Keratinocyte (primary cell): ENCODE measurements around the gene MTFP1. TPM values are rescaled to one million over a fixed set of nuclear protein-coding genes. Genes with fewer than 3 reads are reported as not detected.

Experiments
- DNase-seq: peaks from one replicate; pipeline ENCODE4 v3.0.0-alpha.2; 2011; ENCODE audit warnings: low read depth, missing footprints, low spot score
- FAIRE-seq: peaks from 2 replicates; lab custom pipeline; 2011; peaks lifted over from hg19 to GRCh38; lab: Jason Lieb, UNC
- H2AFZ ChIP-seq: 2 replicates; pipeline ENCODE4 v1.6.0; 2012; ENCODE audit warnings: low read length, control low read depth, inconsistent platforms; ENCODE audit not compliant: control insufficient read depth
- H3K27ac ChIP-seq: 2 replicates; pipeline ENCODE4 v1.5.1; 2011; ENCODE audit warnings: low read length; ENCODE audit not compliant: control insufficient read depth, insufficient read depth
- H3K27me3 ChIP-seq: 3 replicates; pipeline ENCODE4 v1.6.0; 2011; ENCODE audit warnings: low read length; ENCODE audit not compliant: control insufficient read depth, insufficient read depth; ENCODE audit errors: extremely low read depth
- H3K36me3 ChIP-seq, 2 experiments: 2 replicates in 1 of 2; 3 replicates in 1 of 2; pipeline ENCODE4 v1.5.1; 2011; ENCODE audit warnings: low read length in 2 of 2, mild to moderate bottlenecking in 1 of 2; ENCODE audit not compliant: control insufficient read depth in 2 of 2, insufficient read depth in 2 of 2; ENCODE audit errors: extremely low read depth in 1 of 2
- H3K4me1 ChIP-seq: 3 replicates; pipeline ENCODE4 v1.5.1; 2011; ENCODE audit warnings: low read length; ENCODE audit not compliant: control insufficient read depth, insufficient read depth; ENCODE audit errors: extremely low read depth
- H3K4me2 ChIP-seq: 3 replicates; pipeline ENCODE4 v1.6.0; 2011; ENCODE audit warnings: low read depth, low read length; ENCODE audit not compliant: control insufficient read depth, insufficient read depth; ENCODE audit errors: extremely low read depth
- H3K4me3 ChIP-seq, 3 experiments: fragments of 200-600 bp in 1 of 3; sonication (generic) in 1 of 3; 2 replicates in 2 of 3; 3 replicates in 1 of 3; pipeline ENCODE4 v1.5.1; 2011 to 2016; ENCODE audit warnings: low read length in 3 of 3, mild to moderate bottlenecking in 3 of 3, control low read depth in 2 of 3, inconsistent platforms in 1 of 3, low read depth in 1 of 3, mixed read lengths in 1 of 3, mixed run types in 1 of 3, moderate library complexity in 1 of 3; ENCODE audit not compliant: control insufficient read depth in 2 of 3, insufficient read depth in 2 of 3; ENCODE audit errors: extremely low read depth in 1 of 3
- H3K79me2 ChIP-seq: 2 replicates; pipeline ENCODE4 v1.6.0; 2012; ENCODE audit warnings: low read length; ENCODE audit not compliant: control insufficient read depth, insufficient read depth
- H3K9ac ChIP-seq: 3 replicates; pipeline ENCODE4 v1.6.0; 2011; ENCODE audit warnings: low read length; ENCODE audit not compliant: control insufficient read depth, insufficient read depth; ENCODE audit errors: extremely low read depth
- H3K9me1 ChIP-seq: 3 replicates; pipeline ENCODE4 v1.6.0; 2011; ENCODE audit warnings: low read length; ENCODE audit not compliant: control insufficient read depth, insufficient read depth; ENCODE audit errors: extremely low read depth
- H3K9me3 ChIP-seq: 2 replicates; pipeline ENCODE4 v1.5.1; 2012; ENCODE audit warnings: low read depth, low read length; ENCODE audit not compliant: control insufficient read depth
- H4K20me1 ChIP-seq: 3 replicates; pipeline ENCODE4 v1.6.0; 2011; ENCODE audit warnings: low read length; ENCODE audit not compliant: control insufficient read depth, insufficient read depth; ENCODE audit errors: extremely low read depth
- EZH2 ChIP-seq: IDR thresholded peaks from one replicate; pipeline ENCODE4 v1.6.1; 2012; ENCODE audit warnings: inconsistent platforms, mild to moderate bottlenecking, low read length, moderate library complexity
- dilution Hi-C: fragments of 300-500 bp; cut with MboI; formaldehyde crosslinking; loops from one replicate; pipeline ENCODE4 v1.7.0; 2020; ENCODE audit warnings: low sequenced_read_pairs; ENCODE audit not compliant: extremely low pct_ligation_motif_present
- polyA plus RNA-seq, 5 experiments: library from polyadenylated mRNA; depleted of rRNA in 3 of 5; stranded (reverse) in 3 of 5; stranded (forward) in 1 of 5; unstranded in 1 of 5; fragments of >200 nt; gene quantifications; 1 replicate in 1 of 5; 2 replicates in 3 of 5; 3 replicates in 1 of 5; pipeline versions ENCODE4 v1.2.1 to v1.2.3, GENCODE V29; 2011 to 2012; ENCODE audit warnings: missing spikeins in 2 of 5, low read depth in 1 of 5, low replicate concordance in 1 of 5
- TF ChIP-seq, protein P1 (sequence below), 3 experiments: IDR thresholded peaks in 1 of 3; conservative IDR thresholded peaks in 1 of 3; optimal IDR thresholded peaks in 1 of 3; 2 replicates in 2 of 3; 3 replicates in 1 of 3; pipeline versions ENCODE3 to v1.5.1; 2011; ENCODE audit warnings: low read length in 3 of 3, mild to moderate bottlenecking in 3 of 3, moderate library complexity in 2 of 3, control low read depth in 1 of 3, inconsistent platforms in 1 of 3; ENCODE audit not compliant: insufficient read depth in 2 of 3; ENCODE audit errors: extremely low read depth in 1 of 3

The MTFP1 gene
- polyA plus RNA-seq, 1 donor (not counting 4 experiments of a cell fraction or from before 2014, with no cell fraction given) = 8.4 TPM

DNA sequence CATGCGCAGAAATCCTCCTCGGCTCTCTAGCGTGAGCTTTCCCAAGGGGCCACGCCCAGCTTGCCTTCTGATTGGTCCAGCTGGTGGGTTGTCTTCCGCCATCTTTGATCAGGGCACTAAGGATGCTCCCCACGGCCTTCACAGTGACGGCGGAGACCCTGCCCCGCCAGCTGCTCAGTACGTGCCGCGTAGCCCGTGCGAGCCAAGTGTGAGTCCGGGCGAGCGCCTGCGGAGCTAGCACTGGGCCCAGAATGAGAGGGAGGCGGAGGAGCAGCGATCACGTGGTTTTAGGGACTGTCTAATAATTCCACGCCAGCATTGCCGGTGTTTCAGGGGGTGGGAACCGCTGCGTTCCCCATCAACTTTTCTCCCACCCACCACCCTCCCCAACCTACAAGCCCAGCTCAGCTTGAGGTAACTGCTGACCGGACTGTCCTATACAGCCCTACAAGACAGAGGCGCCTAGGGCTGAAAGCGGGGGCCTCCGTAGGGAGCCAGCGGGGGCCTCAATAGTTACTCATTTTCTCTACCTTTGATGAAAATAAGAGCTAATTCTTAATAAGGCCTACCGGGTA lies 1.5 kb upstream of the MTFP1 start:
- Histone ChIP-seq H3K4me2 (peak overlapping the region; percentile 88), H3K9ac (peak overlapping the region; percentile 89), H3K27ac (peak overlapping the region; percentile 95), H3K27me3 (no peaks in the 10 kb centered on the region), H2AFZ (peak overlapping the region; percentile 11), H3K4me3 (peak overlapping the region; percentile 22 to 80 (median 60)), H3K4me1 (peaks cover 67% of the 10 kb centered on the region), H4K20me1 (no peaks in the 10 kb centered on the region), H3K9me3 (no peaks in the 10 kb centered on the region), H3K79me2 (no peaks in the 10 kb centered on the region), H3K36me3 (peaks cover 2 to 15% of the 10 kb centered on the region in 2 experiments), H3K9me1 (no peaks in the 10 kb centered on the region)
- TF ChIP-seq, protein P1, sequence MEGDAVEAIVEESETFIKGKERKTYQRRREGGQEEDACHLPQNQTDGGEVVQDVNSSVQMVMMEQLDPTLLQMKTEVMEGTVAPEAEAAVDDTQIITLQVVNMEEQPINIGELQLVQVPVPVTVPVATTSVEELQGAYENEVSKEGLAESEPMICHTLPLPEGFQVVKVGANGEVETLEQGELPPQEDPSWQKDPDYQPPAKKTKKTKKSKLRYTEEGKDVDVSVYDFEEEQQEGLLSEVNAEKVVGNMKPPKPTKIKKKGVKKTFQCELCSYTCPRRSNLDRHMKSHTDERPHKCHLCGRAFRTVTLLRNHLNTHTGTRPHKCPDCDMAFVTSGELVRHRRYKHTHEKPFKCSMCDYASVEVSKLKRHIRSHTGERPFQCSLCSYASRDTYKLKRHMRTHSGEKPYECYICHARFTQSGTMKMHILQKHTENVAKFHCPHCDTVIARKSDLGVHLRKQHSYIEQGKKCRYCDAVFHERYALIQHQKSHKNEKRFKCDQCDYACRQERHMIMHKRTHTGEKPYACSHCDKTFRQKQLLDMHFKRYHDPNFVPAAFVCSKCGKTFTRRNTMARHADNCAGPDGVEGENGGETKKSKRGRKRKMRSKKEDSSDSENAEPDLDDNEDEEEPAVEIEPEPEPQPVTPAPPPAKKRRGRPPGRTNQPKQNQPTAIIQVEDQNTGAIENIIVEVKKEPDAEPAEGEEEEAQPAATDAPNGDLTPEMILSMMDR (optimal IDR thresholded peaks at IDR 0.05 in 1 of 3, IDR thresholded peaks at IDR 0.05 in 1 of 3, conservative IDR thresholded peaks at IDR 0.05 in 1 of 3; ENCODE audit: extremely low read depth in 1 of 3, insufficient read depth in 2 of 3, low read length in 3 of 3) = no peak
- TF ChIP-seq EZH2 = no peak
- peak; percentile 94 for DNase-seq
- dilution Hi-C loops = no loop called here
- peak; percentile 61 for FAIRE-seq

DNA sequence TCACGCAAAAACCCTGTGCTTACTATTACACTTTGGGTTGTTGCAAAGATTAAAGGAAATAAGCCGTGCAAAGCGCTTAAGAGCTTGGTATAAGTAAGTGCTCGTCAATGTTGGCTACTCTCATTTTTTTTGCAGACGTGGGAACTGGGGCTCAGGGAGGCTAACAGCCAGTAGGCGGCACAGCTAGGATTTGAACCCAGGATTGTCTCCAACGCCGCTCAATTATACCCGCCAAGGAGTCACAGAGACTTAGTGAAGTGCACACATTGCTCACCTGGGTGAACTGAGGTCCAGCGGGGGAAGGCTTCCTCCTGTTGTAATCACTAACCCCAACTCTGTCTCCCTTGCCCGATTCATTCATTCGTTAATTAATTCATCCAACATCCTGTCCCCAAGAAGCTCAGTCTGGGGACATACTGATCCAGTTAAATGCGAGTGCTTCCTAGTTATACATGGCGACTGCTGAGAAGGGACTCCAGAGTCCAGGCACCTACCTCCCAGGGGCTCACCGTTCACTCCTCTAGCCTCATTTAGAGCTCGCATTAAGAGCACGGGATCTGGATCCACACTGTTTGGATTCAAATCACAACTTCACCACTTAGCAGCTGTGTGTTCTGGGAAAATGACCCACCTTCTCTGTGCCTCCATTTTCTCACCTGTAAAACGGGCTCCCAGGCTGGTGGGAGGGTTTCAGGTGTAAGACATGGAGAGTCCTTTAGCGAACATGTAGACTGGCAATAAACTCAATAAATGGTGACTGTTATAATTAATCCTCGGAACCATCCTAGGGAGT lies 838 bp upstream of the MTFP1 start:
- Histone ChIP-seq H3K4me1 (peaks cover 66% of the 10 kb centered on the region), H3K4me3 (peak overlapping the region in 2 of 3 experiments; percentile 66 to 80), H3K9ac (peak overlapping the region; percentile 89), H4K20me1 (no peaks in the 10 kb centered on the region), H3K9me1 (no peaks in the 10 kb centered on the region), H3K79me2 (no peaks in the 10 kb centered on the region), H3K27me3 (no peaks in the 10 kb centered on the region), H3K36me3 (peaks cover 2 to 15% of the 10 kb centered on the region in 2 experiments), H3K4me2 (peak overlapping the region; percentile 88), H2AFZ (peak overlapping the region; percentile 11), H3K9me3 (no peaks in the 10 kb centered on the region), H3K27ac (peak overlapping the region; percentile 95)
- no peak for FAIRE-seq
- dilution Hi-C loops = no loop called here
- no peak for DNase-seq
- TF ChIP-seq EZH2 = no peak
- TF ChIP-seq, protein P1 (optimal IDR thresholded peaks at IDR 0.05 in 1 of 3, IDR thresholded peaks at IDR 0.05 in 1 of 3, conservative IDR thresholded peaks at IDR 0.05 in 1 of 3; ENCODE audit: extremely low read depth in 1 of 3, insufficient read depth in 2 of 3, low read length in 3 of 3) = peak; percentile 10 to 28 (median 16)
